HL-60 (cell line): ENCODE results near the gene RPS29.
"Not testable (repeated sequence)": the region's sequence is repeated elsewhere in the genome, so short reads cannot be mapped to it uniquely, and the experiment has no call there.

Experiments used
- DNase-seq, 2 experiments: peaks; one replicate each; pipeline ENCODE4 v3.0.0-alpha.2; 2010 to 2020; ENCODE audit warnings: low read depth in 1 of 2, low spot score in 1 of 2
- H3K27ac ChIP-seq: fragments of 250-450 bp; sonication (Bioruptor Pico); replicated peaks from 2 replicates; pipeline ENCODE4 v1.5.1; 2020; ENCODE audit warnings: mild to moderate bottlenecking, moderate library complexity
- H3K27me3 ChIP-seq: fragments of 250-450 bp; sonication (Bioruptor Pico); 2 replicates; pipeline ENCODE4 v1.5.1; 2021; ENCODE audit warnings: mild to moderate bottlenecking, moderate library complexity; ENCODE audit not compliant: insufficient read depth, poor library complexity, severe bottlenecking
- H3K4me3 ChIP-seq: replicated peaks from 2 replicates; pipeline ENCODE4 v1.5.1; 2011; ENCODE audit warnings: mild to moderate bottlenecking, control low read depth, low read length; ENCODE audit not compliant: insufficient read depth
- GABPA ChIP-seq: IDR thresholded peaks from 2 replicates; pipeline ENCODE4 v1.6.1; 2012; ENCODE audit warnings: low read depth
- POLR2AphosphoS5 ChIP-seq: IDR thresholded peaks from 2 replicates; pipeline ENCODE4 v1.6.1; 2012; ENCODE audit warnings: low read depth
- SPI1 ChIP-seq: IDR thresholded peaks from 2 replicates; pipeline ENCODE4 v1.6.1; 2012; ENCODE audit warnings: low read depth, mild to moderate bottlenecking, borderline replicate concordance
- TF ChIP-seq, protein P1 (sequence below): IDR thresholded peaks from 2 replicates; pipeline ENCODE4 v1.6.1; 2012; ENCODE audit warnings: low read depth; ENCODE audit not compliant: insufficient replicate concordance
- TF ChIP-seq, protein P2 (sequence below): IDR thresholded peaks from one replicate; pipeline ENCODE4 v1.5.1; 2011; ENCODE audit warnings: low read length, control low read depth, inconsistent platforms; ENCODE audit not compliant: insufficient read depth

Gene RPS29

DNA sequence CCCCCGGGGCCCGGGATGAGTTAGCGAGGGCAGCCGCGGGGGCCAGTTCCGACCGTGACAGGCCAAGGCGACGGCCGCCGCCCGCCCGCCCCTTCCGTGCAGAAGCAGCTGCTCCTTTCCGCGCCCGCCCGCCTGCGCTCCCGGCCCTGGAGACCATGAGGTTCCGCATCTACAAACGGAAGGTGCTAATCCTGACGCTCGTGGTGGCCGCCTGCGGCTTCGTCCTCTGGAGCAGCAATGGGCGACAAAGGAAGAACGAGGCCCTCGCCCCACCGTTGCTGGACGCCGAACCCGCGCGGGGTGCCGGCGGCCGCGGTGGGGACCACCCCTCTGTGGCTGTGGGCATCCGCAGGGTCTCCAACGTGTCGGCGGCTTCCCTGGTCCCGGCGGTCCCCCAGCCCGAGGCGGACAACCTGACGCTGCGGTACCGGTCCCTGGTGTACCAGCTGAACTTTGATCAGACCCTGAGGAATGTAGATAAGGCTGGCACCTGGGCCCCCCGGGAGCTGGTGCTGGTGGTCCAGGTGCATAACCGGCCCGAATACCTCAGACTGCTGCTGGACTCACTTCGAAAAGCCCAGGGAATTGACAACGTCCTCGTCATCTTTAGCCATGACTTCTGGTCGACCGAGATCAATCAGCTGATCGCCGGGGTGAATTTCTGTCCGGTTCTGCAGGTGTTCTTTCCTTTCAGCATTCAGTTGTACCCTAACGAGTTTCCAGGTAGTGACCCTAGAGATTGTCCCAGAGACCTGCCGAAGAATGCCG, 35.1 kb upstream of the RPS29 start:
- peak overlapping the region; percentile 80 for H3K4me3 ChIP-seq
- H3K27me3 ChIP-seq = no peaks in the 10 kb centered on the region
- peak overlapping the region; percentile 96 for H3K27ac ChIP-seq
- DNase-seq = peak; percentile 67 to 91
- TF ChIP-seq GABPA (no peak), POLR2AphosphoS5 (no peak; the same call in 1 of the 2 replicates), SPI1 (no peak; the same call in 1 of the 2 replicates)
- TF ChIP-seq, protein P1, sequence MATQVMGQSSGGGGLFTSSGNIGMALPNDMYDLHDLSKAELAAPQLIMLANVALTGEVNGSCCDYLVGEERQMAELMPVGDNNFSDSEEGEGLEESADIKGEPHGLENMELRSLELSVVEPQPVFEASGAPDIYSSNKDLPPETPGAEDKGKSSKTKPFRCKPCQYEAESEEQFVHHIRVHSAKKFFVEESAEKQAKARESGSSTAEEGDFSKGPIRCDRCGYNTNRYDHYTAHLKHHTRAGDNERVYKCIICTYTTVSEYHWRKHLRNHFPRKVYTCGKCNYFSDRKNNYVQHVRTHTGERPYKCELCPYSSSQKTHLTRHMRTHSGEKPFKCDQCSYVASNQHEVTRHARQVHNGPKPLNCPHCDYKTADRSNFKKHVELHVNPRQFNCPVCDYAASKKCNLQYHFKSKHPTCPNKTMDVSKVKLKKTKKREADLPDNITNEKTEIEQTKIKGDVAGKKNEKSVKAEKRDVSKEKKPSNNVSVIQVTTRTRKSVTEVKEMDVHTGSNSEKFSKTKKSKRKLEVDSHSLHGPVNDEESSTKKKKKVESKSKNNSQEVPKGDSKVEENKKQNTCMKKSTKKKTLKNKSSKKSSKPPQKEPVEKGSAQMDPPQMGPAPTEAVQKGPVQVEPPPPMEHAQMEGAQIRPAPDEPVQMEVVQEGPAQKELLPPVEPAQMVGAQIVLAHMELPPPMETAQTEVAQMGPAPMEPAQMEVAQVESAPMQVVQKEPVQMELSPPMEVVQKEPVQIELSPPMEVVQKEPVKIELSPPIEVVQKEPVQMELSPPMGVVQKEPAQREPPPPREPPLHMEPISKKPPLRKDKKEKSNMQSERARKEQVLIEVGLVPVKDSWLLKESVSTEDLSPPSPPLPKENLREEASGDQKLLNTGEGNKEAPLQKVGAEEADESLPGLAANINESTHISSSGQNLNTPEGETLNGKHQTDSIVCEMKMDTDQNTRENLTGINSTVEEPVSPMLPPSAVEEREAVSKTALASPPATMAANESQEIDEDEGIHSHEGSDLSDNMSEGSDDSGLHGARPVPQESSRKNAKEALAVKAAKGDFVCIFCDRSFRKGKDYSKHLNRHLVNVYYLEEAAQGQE = no peak
- TF ChIP-seq, protein P2, sequence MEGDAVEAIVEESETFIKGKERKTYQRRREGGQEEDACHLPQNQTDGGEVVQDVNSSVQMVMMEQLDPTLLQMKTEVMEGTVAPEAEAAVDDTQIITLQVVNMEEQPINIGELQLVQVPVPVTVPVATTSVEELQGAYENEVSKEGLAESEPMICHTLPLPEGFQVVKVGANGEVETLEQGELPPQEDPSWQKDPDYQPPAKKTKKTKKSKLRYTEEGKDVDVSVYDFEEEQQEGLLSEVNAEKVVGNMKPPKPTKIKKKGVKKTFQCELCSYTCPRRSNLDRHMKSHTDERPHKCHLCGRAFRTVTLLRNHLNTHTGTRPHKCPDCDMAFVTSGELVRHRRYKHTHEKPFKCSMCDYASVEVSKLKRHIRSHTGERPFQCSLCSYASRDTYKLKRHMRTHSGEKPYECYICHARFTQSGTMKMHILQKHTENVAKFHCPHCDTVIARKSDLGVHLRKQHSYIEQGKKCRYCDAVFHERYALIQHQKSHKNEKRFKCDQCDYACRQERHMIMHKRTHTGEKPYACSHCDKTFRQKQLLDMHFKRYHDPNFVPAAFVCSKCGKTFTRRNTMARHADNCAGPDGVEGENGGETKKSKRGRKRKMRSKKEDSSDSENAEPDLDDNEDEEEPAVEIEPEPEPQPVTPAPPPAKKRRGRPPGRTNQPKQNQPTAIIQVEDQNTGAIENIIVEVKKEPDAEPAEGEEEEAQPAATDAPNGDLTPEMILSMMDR = no peak

DNA sequence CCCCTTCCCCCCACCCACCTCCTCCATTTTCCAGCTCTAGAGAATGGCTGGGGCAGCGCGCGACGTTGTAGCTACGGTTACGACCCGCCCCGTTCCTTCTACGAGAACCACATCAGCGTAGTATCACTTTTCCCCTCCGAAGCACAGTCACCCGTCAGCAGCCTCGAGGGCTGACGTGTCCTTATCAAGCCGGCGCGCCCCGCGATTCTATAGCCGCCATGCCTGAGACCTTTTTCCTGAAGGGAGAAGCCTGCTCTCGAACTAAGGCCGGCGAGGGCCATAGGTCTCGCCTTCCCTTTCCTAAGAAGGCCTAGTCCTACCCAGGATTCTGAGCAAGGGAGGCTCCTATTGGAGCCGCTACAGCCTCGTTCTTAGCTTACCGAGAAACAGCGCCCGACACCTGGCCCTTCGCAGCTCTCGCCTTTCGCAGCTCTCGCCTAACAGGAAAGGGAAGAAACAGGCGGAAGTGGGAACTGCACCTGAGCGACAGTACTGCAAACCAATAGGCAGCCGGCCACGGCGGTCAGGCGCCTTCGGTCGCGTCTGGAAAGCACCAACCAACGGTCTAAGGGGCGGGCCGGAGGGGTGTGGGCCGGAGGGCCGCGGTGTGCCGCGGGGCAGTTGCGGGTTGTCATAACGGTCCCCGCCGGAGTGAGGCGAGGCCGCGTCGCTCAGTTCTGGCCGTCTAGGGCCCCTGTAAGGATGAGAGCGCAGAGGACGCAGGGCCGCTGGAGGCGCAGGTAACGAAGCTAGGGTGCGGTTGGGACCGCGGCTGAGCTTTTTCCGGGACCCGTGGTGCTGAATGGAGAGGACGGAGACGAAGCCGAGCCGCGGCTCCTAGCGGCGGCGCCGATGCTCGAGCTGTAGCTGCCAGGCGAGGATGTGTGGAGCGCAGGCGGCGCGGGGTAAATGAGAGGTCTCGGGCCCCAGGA, 34.3 kb upstream of the RPS29 start, which contains the start of the genes MGAT2 and RPL36AL:
Gene MGAT2 (plus strand): TSS at position 618 of the 932 bp plus-strand sequence. CDS start 470 bp downstream, outside the sequence.
Gene RPL36AL (minus strand): TSS at position 445 of the 932 bp plus-strand sequence. CDS start 1,522 bp downstream, outside the sequence.
- peak; percentile 95 to 99 for DNase-seq
- Histone ChIP-seq H3K4me3 (peak within 1 kb of the TSS; percentile 80), H3K27me3 (no peaks in the 10 kb centered on the region), H3K27ac (peak within 1 kb of the TSS; percentile 96)
- TF ChIP-seq, protein P1 = no peak
- peak; percentile 72; the same call in 1 of the 2 replicates for TF ChIP-seq SPI1
- TF ChIP-seq, protein P2 = peak; percentile 1
- peak; percentile 83 for TF ChIP-seq GABPA
- TF ChIP-seq POLR2AphosphoS5 = peak; percentile 97

DNA sequence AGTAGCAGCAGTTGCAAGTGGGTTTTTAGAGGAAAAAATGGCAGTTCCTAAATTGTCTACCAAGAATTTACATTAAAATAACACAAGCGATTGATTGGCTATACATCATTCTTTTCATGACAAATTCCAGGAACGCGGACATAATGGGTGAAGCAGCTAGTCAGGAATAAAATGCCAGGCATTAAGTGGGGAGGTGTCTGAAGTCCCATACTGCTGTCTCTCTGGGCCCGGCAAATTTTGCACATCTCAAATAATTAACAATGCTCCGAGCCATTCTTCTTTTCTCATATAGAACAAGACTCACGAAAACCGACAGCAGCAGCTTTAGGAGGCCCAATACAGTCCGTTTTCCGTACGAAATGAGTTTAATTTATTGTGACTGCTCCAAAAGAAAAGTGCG, 33.5 kb upstream of the RPS29 start:
- no peak for DNase-seq
- peak overlapping the region; percentile 80 for H3K4me3 ChIP-seq
- peak overlapping the region; percentile 96 for H3K27ac ChIP-seq
- no peak for TF ChIP-seq GABPA
- no peak for TF ChIP-seq SPI1
- H3K27me3 ChIP-seq = no peaks in the 10 kb centered on the region

DNA sequence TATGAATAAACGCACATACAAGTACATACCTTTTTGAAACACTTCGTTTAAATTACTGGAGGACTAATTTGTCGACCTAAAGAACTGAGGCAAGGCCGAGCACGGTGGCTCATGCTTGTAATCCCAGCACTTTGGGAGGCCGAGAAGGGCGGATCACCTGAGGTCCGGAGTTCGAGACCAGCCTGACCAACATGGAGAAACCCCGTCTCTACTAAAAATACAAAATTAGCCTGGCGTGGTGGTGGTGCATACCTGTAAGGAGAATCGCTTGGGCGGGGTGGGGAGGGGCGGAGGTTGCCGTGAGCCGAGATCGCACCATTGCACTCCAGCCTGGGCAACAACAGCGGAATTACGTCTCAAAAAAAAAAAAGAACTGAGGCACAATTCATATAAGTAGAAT, 33.1 kb upstream of the RPS29 start:
- peak overlapping the region; percentile 96 for H3K27ac ChIP-seq
- 0 out of 2 replicates have a peak, but pooled peaks have one; percentile 16 for TF ChIP-seq POLR2AphosphoS5
- not testable (repeated sequence) for H3K27me3 ChIP-seq, DNase-seq
- peak overlapping the region; percentile 80 for H3K4me3 ChIP-seq
